HG03457 (cell line): ENCODE measurements around the gene GULP1.
"Not testable (repeated sequence)": the region's sequence is repeated elsewhere in the genome, so short reads cannot be mapped to it uniquely, and the experiment has no call there.

Experiments used
- ATAC-seq: cut with Tn5 transposase; IDR thresholded peaks from one replicate; pipeline ENCODE4 v1.9.1; 2021; ENCODE audit warnings: moderate number of reproducible peaks; ENCODE audit not compliant: unreplicated experiment

GULP1 gene, protein sequence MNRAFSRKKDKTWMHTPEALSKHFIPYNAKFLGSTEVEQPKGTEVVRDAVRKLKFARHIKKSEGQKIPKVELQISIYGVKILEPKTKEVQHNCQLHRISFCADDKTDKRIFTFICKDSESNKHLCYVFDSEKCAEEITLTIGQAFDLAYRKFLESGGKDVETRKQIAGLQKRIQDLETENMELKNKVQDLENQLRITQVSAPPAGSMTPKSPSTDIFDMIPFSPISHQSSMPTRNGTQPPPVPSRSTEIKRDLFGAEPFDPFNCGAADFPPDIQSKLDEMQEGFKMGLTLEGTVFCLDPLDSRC

DNA sequence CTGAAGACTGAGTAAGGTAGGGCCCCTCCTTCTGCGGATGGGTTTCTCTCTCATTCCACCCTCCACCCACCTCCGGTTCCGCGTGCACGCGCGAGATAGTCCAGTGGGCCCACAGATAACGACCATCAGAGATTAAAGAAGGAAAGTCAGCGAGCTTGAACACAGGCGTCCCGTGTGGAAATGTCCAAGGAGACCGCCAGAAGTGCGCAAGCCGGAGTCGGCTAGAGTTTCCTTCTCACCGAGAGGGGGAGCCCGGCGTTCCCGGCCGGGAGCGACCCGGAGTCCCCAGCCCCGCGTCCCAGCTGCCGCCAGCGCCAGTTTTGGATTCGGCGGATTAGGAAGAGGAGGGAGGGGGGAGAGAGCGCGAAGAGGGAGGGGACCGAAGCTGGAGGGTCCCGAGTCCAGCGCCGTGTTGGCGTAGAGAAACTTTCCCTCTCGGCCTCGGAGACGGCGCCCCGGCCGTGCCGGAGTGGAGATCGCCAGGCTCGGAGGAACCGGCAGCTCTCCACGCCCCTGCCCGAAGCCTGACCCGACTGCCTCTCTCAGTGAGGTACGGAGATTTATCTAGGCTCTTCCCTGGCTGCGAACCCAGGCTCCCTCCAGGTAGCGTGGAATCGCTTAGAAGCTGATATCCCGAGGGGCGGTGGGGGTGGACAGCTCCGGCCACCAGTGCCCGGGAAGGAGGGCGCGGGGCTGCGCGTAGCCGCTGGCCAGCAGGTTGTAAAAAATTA lies at the start of gene GULP1:
Gene GULP1 (plus strand): TSS at position 258 of the 731 bp plus-strand sequence. CDS start 185,829 bp downstream, outside the sequence.
- ATAC-seq: no peak

DNA sequence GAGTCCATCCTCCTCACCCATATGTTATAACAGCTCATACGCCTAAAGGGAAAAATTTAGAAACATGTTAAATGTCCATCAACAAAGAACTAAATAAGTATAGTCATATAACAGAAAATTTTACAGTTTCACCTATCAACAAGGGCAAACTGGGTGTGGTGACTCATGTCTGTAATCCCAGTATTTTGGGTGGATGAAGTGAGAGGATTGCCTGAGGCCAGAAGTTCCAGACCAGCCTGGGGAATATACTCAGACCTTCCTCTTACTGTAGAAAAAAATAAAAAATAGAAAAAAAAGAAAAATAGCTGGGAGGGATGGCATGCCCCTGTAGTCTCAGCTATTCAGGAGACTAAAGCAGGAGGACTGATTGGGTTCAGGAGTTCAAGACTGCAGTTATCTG lies 48.3 kb upstream of the GULP1 start:
- no peak for ATAC-seq

DNA sequence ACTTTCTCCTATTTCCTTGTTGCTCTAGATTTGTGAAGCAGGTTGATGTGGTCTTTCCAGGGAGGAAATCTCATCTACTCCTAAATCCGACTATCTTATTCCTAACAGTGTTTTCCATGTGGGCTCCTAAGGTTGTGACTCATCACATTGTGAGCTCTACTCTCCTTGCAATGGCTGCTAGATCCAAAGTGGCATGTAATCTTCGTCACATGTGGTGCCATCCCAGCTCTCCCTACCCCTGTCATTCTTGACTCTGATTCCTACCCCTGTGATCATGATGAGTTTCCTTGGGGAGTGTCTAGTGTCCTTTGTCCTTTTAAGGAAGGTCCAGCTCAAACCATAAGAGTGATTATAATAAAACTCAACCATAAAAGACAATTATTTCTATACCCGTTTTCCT lies 47.3 kb upstream of the GULP1 start:
- no peak for ATAC-seq

DNA sequence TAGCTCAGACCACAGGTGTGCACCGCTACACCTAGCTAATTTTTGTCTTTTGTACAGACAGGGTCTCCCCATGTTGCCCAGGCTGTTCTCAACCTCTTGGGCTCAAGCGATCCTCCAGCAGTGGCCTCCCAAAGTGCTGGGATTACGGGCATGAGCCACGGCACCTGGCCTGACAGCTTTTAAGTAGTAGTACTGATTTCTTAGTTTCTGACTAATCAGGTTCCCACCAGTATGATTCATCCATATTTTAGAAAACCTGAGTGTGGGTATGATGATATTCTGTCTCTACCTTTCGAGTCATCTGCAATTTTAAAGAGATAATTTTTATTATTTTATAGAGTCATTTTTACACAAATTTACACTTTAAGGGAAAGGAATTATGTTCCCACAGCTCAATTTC lies 46.4 kb upstream of the GULP1 start:
- ATAC-seq: no peak

DNA sequence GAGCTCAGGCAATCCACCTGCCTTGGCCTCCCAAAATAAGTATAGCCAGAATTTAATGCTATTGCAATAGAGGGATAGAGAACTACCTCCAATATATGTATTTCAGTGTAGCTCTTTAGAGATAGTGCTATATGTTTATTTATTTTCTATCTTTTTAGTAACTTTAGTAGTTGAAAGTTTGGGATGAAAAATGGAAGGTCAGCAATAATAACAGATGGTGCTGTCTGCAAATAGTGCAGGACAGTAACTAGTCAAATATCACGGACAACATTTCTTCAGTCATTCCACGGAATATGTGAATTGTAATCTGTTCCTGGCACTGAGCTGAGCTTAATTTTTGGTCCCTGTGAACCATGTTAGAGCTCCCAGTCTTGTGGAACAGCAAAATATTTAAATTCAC lies 43.2 kb upstream of the GULP1 start:
- ATAC-seq: no peak

DNA sequence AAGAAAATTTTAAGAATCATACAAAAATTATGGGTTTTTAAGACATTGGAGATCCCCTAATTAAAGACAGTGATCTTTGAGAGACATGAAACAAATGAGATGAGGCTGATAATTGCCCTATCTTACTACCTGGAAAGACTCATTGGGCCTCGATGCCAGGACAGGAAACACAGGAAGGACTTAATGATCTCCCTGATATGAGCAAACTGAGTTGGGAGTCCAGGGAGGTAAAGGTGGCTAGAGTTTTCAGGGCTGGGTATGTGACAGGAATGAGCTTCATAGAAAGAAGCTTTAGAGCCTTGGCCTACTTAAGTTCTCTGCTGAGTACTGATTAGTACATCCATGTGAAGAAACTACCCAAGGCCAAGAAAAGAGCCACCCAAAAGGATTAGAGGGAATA lies 40.6 kb upstream of the GULP1 start:
- no peak for ATAC-seq

DNA sequence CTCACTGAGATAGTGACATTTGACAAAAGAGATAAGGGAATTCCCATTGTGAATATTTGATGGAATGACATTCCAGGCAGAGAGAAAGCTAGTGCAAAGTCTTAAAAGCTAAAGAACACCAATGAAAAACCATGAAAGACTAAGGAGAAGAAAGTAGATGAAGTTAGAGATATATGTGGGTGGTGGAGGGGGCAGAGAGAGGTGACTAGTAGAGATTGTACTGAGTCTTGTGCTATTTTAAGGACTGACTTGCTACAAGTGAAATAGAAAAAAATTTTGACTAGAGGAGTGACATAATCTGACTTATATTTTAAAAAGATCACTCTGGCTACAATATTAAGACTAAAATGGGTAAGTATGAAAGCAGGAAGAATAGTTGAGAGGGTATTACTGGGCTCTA lies 35.3 kb upstream of the GULP1 start:
- no peak for ATAC-seq

DNA sequence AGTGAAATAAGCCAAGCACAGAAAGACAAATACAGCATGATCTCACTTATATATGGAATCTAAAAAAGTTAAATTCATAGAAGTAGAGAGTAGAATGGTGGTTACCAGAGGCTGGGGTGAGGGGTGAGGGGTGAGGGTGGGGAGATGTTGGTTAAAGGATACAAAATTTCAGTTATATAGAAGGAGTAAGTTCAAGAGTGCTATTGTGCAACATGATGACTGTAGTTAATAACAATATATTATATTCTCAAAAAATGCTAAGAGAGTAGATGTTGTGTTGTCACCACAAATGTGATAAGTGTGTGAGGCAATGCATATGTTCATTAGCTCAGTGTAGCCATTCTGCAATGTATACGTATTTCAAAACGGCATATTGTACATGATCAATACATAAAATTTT lies 26.4 kb upstream of the GULP1 start:
- ATAC-seq: no peak

DNA sequence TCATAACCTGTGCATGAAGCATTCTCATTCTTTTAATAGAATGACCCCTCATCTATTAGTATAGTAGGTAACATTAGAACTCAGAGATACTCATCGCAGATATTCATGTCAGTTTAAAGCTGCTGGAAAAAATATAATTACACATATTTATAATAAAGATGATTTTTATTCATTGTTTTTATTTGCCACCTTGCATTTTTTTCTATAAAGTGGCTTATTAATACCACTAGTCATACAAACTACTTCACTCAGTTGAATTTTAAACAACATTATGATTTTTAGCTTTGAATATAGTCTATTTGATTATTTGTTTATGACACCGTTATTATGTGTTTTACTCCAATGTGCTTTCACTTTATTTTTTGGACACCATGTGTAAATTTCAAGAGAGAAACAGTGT lies 23.9 kb upstream of the GULP1 start:
- no peak for ATAC-seq

DNA sequence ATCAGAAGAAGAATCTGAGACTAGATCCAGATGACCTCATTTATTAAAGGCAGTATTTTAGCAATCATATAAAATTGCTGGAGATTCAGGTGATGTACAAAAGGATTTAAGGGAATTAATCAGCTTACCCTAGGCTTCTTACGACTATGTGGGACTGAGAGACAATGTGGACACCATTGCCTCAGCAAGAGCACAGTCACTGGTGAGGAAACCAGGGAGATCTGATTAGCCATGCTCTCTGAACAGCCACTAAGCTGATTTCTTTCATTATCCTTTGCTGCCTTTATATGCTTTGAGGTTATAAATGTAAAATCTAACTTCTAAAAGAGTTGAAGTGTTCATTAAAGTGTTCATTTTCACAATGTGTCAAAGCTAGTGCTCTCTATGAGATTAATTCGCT lies 22.7 kb upstream of the GULP1 start:
- no peak for ATAC-seq

DNA sequence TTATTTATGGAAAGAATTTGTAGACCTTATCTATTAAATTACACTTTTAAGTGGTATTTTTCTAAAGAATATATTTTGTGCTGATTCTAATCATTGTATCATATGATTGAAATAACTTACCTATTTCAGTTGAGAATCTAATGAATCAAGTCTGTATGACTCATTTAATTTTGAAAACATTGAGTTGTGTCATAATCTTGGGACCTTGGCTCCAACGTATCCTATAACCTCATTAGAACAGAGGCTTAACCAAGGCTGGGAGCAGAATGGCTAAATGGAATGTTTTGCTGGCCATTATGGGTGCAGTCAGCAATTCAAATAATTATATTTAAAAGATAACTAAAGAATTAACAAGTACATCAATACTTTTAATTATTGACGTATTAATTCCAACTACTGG lies 19.6 kb upstream of the GULP1 start:
- no peak for ATAC-seq

DNA sequence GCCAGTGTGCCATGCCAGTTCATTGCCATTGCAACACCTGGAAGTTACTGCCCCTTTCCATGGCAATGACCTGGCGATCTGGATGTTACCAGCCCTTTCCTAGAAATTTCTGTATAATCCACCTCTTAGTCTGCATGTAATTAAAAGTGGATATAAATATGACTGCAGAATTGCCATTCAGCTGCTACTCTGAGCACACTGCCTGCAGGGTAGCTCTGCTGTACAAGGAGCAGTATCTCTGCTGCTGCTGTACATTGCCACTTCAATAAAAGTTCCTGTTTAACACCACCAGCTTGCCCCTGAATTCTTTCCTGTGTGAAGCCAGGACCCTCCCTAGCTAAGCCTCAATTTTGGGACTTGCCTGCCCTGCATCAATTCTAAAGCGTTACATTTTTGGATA lies 17.4 kb upstream of the GULP1 start:
- ATAC-seq: no peak

DNA sequence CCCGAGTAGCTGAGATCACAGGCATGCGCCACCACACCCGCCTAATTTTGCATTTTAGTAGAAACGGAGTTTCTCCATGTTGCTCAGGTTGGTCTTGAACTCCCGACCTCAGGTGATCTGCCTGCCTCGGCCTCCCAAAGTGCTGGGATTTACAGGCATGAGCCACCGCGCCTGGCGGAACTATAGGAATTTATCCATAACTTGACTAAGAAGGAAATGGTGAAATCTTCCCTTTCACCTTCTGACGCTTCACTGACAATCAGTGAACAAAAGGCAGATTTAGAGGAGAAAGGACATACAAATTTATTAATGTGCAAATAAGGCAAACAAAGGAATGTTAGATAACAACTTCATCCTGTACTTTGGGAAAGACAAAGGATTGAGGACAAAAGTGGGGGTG lies 15.4 kb upstream of the GULP1 start:
- no peak for ATAC-seq

DNA sequence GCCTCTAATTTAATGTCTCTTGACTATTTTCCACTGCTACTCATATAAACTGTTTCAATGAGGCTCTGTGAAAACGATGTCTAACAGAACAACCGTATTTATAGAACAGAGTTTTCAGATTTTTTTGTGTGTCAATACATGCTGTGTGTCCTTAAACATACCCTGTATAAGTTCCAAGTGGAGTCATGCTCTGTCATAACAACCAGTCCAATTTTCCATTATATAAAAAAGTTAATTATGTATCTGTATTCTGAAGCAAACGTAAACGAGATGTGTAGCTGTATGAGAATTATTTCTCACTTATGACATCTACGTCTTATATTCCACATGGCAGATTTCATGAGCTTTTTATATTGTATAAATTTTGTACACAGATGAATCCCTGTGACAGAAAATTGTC lies 13.9 kb upstream of the GULP1 start:
- no peak for ATAC-seq

DNA sequence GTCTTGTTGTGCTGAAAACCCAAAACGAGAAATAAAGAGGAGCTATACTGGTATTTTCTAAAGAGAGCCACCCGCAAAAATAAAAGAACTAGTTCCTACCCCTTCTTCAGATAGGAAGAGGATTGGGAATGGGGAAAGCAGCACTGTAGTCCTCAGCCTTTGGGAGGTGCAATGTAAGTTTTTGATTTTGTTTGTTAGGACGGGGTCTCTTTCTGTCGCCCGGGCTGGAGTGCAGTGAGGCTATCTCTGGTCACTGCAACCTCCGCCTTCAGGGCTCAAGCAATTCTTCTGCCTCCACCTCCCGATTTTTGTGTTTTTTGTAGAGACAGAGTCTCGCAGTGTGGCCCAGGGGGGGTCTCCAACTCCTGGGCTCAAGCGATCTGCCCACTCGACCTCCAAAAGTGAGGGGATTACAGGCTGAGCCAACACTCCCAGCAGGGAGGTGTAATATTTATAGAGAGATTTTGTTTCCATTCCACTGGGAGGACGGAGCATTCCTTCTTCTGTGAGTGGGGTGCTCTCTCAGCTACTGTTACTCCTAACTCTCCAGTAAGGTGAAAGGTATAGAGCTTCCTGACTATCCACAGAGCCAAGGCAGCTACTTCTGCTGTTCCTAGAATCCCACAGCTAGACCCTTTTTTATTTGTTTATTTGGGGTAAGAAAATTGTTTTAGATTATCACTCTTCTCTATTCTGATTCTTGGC lies 13.1 kb upstream of the GULP1 start:
- ATAC-seq: no peak

DNA sequence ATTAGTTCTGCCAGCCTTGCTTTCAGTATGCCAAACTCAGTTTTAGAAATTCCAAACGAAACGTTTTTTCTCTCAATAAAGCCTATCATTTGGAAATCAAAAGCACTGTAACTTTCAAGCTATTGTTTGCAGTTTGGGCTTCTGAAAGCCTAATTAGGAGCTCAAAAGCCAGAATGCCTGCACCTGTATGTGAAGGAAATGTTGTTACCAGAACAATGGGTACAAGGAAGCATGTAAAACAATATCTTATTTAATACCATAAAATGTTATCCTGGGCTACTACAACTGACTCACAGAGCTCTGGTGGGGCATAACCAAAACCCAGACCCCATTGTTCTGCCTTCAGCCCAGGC lies 12.6 kb upstream of the GULP1 start:
- ATAC-seq: no peak

DNA sequence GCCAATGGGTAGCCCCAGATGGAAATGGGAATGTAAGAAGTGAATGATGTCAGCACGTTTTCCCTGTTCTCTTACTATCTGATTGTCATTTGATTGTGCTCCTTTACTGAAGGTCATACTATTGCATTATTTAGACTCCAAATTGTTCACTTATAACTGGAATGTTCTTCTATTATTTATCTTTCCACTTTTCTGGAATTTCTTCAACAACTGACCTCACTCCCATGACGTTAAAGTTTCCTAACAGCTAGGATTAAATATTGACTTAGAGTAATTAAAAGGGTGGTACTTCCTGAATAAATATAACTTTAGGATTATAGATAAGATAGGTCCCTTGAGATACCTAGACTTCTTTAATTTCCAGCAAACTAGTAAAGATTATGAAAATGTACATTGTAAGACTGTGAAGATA lies 10.9 kb upstream of the GULP1 start:
- ATAC-seq: no peak

DNA sequence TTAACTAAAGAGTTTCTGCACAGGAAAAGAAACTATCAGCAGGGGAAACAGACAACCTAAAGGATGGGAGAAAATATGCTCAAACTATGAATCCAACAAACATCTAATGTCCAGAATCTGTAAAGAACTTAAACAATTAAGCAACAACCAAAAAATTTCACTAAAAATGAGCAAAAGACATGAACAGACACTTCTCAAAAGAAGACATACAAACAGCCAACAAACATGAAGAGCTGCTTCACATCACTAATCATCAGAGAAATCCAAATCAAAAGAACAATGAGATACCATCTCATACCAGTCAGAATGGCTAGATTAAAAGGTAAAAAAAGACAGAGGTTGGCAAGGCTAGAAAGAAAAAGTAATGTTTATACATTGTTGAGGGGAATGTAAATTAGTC lies 8.8 kb upstream of the GULP1 start:
- no peak for ATAC-seq

DNA sequence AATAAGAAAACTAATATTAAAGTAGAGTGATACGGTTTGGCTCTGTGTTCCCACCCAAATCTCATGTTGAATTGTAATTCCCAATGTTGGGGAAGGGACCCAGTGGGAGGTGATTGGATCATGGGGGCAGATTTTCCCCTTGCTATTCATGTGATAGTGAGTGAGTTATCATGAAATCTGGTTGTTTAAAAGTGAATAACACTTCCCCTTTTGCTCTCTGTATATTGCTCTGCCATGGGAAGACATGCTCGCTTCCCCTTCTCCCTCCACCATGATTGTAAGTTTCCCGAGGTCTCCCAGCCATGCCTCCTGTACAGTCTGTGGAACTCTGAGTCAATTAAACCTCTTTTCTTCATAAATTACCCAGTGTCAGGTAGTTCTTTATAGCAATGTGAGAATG lies 7.4 kb upstream of the GULP1 start:
- ATAC-seq: not testable (repeated sequence)

DNA sequence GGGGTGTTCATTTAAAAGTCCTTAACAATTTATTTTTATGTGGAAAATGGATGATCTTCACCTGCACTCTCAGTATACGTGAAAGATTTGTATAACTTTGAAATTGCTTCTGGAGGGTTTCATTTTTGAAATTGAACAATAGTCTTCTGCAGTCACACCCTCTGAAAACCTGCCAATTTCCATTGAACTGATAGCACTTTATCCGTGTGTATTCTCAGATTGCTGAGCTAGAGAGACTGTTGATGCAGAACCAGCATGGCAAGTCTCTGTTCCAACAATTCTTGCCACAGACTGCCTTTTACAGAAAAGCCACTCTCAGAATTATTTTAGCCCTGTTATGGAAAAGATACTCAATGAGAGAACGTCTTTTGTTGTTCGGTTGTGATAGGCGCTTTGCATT lies 6.6 kb upstream of the GULP1 start:
- ATAC-seq: no peak

DNA sequence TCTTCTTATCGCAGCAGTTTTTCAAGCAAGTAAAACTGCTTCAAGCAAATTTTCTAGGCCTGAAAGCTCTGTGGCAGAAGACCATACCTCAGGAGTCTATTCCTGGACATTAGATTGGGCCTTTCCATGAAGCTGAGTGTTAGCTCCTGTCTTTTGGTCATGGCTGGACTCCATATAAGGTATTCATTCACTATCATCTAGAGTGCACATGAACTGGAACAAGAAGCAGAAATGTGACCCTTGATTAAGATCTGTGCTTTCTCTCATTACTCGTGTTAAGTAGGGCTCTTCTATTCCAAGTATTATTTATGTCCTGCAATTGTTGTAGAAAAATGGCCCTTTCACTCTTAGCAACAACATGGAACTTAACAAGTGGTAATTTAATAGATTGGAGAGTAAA lies 5.9 kb upstream of the GULP1 start:
- ATAC-seq: no peak

DNA sequence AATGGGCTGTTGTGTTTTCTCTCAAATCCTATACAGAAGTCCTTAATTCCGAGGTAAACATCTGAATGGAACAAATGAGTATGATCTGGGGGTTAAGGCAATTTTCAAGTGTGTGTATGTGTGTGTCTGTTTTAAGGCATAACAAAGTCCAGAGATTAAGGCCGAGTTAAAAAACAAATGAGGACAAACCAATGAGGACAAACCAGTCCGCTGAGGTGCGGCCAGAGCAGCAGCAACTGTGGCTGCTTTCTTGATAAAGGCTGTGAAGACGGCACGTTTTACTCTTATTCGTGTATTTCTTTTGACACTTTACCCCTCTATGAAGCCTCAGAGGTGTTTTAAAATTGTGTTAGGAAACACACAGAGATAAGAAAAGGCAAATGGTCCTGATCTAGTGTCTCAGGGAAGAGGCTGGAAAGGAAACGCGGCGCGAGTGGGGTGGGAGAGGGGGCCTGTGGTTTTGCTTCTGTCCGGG lies 495 bp upstream of the GULP1 start:
- ATAC-seq: no peak
